HepG2 (cell line): Measurements from ENCODE around the gene PTCH1.

Experiments
- NCOR1 ChIP-seq: fragments of 200-600 bp; sonication (generic); IDR thresholded peaks from 2 replicates; pipeline ENCODE4 v1.7.0; 2017; ENCODE audit warnings: antibody characterized with exemption, low read length, borderline replicate concordance
- PAX8 ChIP-seq: sonication (generic); formaldehyde crosslinking; IDR thresholded peaks from 2 replicates; pipeline ENCODE4 v1.8.0; 2022; ENCODE audit warnings: mild to moderate bottlenecking, missing genetic modification reagents, borderline replicate concordance
- STAT5B ChIP-seq: sonication (generic); formaldehyde crosslinking; IDR thresholded peaks from 2 replicates; pipeline ENCODE4 v1.4.0; 2020; ENCODE audit warnings: missing genetic modification reagents
- ZFP36 ChIP-seq: fragments of 150-350 bp; IDR thresholded peaks from 2 replicates; pipeline ENCODE4 v1.6.1; 2018; ENCODE audit warnings: borderline replicate concordance, low read length, low read depth; ENCODE audit not compliant: partially characterized antibody

- TF ChIP-seq PAX8 = no peak
- TF ChIP-seq NCOR1 = no peak
- TF ChIP-seq STAT5B = no peak
- TF ChIP-seq ZFP36 = no peak
These were observed 80.4 kb downstream of the PTCH1 start for GRCh38 chr9:95436416-95436815.
